ENCODE measurements around the gene YKT6.

Gene YKT6

DNA sequence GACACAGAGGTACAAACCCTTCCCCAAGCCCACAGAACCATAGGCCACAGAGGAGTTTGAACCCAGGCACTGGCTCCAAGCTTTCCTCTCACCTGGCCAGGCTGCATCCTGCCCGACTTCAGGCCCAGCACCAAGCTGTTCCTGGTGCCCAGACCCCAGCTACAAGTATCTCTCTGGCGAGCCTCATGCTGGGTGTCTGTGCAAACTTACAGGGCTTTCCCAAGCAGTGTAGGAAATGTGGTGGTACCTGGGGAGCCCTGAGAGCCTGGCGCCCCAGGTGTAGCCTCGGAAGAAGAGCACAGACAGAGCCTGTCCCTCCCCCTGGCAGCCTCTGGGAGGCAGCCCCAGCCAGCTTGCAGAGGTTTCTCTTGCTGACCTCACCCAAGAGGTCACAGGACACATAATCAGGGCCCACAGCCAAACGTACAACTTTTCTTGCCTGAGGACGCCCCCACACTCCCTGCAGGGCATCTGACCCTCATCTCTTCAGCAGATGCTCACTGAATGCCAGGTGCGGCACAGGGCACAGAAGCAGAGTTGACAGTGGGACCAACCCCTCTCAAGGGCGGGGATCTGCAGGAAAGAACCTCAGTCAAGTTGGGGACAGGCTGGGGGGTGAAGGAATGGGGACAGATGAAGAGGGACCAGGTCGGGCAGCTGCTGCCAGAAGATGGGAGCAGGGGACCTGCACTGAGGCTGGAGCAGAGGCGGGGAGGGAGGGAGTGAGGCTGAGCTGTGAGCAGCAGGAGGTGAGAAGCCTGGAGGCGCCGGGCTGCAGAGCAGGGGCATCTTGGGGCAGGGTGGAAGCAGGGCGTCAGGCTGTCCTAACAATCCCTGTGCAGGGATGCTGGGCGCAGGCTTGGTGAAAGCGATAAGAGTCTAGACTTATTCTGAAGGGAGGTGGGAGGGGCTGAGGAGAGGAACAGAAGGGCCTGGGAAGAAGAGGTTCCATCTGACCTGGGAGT, 43.4 kb upstream of the YKT6 start:
- Histone ChIP-seq H3K27me3 (no peaks in the 10 kb centered on the region), H4K20me1 (no peaks in the 10 kb centered on the region), H3K4me2 (no peak overlapping the region), H3K4me3 (no peak overlapping the region), H3K9me3 (replicated peaks in 1 of 11) (no peaks in the 10 kb centered on the region), H3K27ac (no peak overlapping the region), H3K9ac (no peak overlapping the region; a peak in 1 of 22 replicates), H3K4me1 (no peaks in the 10 kb centered on the region), H3K36me3 (no peaks in the 10 kb centered on the region)
- TF ChIP-seq Cebpa-rat (IDR thresholded peaks at IDR 0.05), result no peak

DNA sequence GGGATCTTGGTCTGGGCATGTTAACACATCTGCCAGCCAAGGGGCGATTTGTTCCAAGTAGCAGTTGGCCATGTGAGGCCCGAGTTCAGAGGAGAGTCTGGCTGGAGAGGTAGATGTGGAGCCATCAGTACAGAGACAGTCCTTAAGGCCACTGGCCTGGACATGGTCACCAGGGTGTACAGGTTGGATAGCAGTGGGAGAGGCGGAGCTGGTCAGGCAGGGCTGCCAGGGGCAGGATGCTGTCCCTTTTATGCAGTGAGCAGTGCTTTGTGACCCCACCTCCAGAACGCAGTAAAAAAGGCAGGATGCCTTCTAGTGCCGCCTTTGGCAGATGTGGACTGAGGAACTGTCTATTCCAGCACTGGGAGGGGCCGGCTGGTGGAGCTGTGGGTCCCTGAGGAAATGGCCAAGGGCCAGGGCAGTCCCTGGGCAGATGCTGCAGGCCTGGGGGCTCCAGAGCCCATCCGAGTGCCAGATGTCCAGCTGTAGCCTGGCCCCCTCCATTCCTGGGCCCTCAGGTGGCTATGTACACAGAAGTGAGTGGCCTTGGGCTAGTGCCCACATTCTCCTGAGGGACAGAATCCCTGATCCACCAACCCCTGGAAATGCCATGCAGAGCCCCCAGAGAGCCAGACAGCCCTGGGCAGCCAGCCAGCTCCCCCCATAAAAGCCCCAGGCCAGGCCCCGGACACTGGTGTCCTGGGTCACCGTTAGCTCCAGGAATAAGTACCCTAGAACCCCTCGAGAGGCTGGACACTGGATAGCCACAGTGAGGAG, 42.5 kb upstream of the YKT6 start:
- Histone ChIP-seq H3K36me3 (no peaks in the 10 kb centered on the region), H4K20me1 (no peaks in the 10 kb centered on the region), H3K4me3 (no peak overlapping the region), H3K4me1 (no peaks in the 10 kb centered on the region), H3K9me3 (replicated peaks in 1 of 11) (0 out of 22 replicates have a peak, but pooled peaks cover 0 to 4% (median 0%) of the 10 kb centered on the region in 11 experiments), H3K9ac (no peak overlapping the region), H3K27me3 (no peaks in the 10 kb centered on the region), H3K4me2 (no peak overlapping the region), H3K27ac (no peak overlapping the region)
- TF ChIP-seq Cebpa-rat (IDR thresholded peaks at IDR 0.05), result no peak

GRCh38 chr7:44158873-44159631, 41.7 kb upstream of the YKT6 start:
- Histone ChIP-seq H3K27ac (no peak overlapping the region), H3K4me1 (no peaks in the 10 kb centered on the region), H4K20me1 (no peaks in the 10 kb centered on the region), H3K4me3 (no peak overlapping the region), H3K4me2 (no peak overlapping the region), H3K27me3 (no peaks in the 10 kb centered on the region), H3K36me3 (no peaks in the 10 kb centered on the region), H3K9ac (no peak overlapping the region), H3K9me3 (replicated peaks in 1 of 11) (peaks cover 0 to 10% (median 5%) of the 10 kb centered on the region in 11 experiments; a peak in 8 of 22 replicates)
- no peak for TF ChIP-seq Cebpa-rat (IDR thresholded peaks at IDR 0.05)

DNA sequence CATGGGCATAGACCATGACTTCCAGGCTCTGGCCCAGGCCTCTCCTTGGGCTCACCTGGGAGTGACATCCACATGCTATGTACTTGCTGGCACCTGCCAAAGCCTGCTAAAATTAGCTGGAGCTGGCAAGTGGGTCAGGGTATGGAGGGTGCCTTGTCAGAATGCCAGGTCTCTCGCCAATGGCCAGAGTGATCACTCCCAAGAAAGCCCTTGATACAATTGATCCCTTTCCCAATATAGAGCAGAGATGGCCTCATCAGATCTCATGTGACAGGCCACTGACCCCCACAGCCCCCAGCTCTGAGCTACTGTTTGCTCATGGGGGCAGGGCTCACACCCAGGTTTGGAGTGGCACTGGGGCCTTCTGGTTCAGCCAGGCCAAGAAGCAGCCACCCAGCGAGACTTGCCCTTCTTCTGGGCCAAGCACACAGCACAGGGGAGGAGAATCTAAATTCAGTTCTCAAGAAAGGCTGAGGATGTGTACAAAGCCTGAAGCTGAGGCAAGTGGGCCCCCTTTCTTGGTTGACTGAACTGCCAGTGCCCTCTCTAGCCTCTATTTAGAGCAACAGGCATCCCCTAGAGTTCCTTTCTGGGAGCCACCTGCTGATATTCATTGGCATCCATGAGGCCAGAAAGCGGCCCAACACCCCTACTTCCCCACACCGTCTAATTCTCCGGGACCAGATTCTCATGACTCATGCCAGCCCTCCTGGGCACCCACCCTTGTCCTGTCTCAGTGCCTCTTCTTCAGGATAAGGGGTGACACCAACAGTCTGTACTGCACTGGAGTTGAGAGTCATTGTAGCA, 40.8 kb upstream of the YKT6 start:
- Histone ChIP-seq H3K27me3 (no peaks in the 10 kb centered on the region), H3K9ac (no peak overlapping the region), H3K4me2 (no peak overlapping the region), H3K9me3 (replicated peaks in 1 of 11) (peaks cover 0 to 16% (median 11%) of the 10 kb centered on the region in 11 experiments; a peak in 13 of 22 replicates), H3K4me1 (no peaks in the 10 kb centered on the region), H3K27ac (no peak overlapping the region), H4K20me1 (no peaks in the 10 kb centered on the region), H3K4me3 (no peak overlapping the region), H3K36me3 (no peaks in the 10 kb centered on the region)
- no peak for TF ChIP-seq Cebpa-rat (IDR thresholded peaks at IDR 0.05)

DNA sequence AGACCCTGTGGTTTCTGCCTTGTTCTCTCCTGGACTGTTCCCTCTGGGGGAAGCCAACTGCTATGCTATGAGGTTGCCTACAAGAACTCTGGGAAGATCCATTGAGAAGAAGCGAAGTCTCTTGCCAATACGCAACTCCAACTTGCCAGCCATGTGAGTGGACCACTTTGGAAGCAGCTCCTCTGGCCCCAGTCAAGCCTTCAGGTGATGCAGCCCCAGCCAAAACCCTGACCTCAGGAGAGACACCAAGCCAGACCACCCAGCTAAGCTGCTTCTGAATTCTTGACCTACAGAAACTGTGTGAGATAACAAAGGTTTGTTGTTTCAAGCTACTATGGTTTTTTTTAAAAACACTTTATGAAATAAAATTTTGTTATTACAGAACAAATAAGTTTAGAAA, 39.4 kb upstream of the YKT6 start:
- no peaks in the 10 kb centered on the region for H4K20me1 ChIP-seq
- no peak overlapping the region for H3K4me2 ChIP-seq
- no peak overlapping the region for H3K4me3 ChIP-seq
- H3K36me3 ChIP-seq, result no peaks in the 10 kb centered on the region
- no peaks in the 10 kb centered on the region for H3K27me3 ChIP-seq
- no peaks in the 10 kb centered on the region for H3K4me1 ChIP-seq
- H3K27ac ChIP-seq, result no peak overlapping the region
- H3K9ac ChIP-seq, result no peak overlapping the region
- no peak for TF ChIP-seq Cebpa-rat (IDR thresholded peaks at IDR 0.05)
- peaks cover 5 to 23% (median 12%) of the 10 kb centered on the region in 11 experiments; a peak in 16 of 22 replicates for H3K9me3 ChIP-seq (replicated peaks in 1 of 11)

DNA sequence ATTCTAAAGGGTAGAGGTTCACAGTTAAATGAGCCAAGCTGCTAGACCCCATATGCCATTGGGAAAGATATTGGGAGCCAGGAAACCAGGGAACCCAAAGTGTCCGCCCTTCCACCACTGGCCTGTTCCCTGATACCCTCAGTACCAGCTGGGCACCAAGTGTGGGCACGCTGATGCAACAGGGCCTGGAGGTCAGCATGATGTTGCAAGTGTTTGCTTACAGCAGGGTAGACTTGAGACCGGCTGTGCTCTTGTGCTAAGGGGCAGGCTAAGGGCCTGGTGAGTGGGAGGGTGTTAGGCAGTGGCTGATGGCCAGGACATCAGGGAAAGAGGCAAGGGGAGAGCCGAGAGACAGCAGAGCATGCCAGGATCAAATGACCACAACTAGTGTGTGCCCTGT, 38.6 kb upstream of the YKT6 start:
- H3K4me3 ChIP-seq, result no peak overlapping the region
- H3K4me2 ChIP-seq, result no peak overlapping the region
- peaks cover 5 to 23% (median 12%) of the 10 kb centered on the region in 11 experiments; a peak in 16 of 22 replicates for H3K9me3 ChIP-seq (replicated peaks in 1 of 11)
- H3K9ac ChIP-seq, result no peak overlapping the region
- no peak for TF ChIP-seq Cebpa-rat (IDR thresholded peaks at IDR 0.05)
- no peaks in the 10 kb centered on the region for H4K20me1 ChIP-seq
- H3K27ac ChIP-seq, result no peak overlapping the region
- no peaks in the 10 kb centered on the region for H3K36me3 ChIP-seq
- H3K4me1 ChIP-seq, result peaks cover 0 to 1% (median 0%) of the 10 kb centered on the region in 10 experiments; a peak in 2 of 20 replicates
- no peaks in the 10 kb centered on the region for H3K27me3 ChIP-seq

- TF ChIP-seq Cebpa-rat (IDR thresholded peaks at IDR 0.05), result no peak
- Histone ChIP-seq H3K9ac (no peak overlapping the region), H3K27me3 (no peaks in the 10 kb centered on the region), H3K36me3 (no peaks in the 10 kb centered on the region), H3K4me1 (peaks cover 0 to 9% (median 4%) of the 10 kb centered on the region in 10 experiments; a peak in 11 of 20 replicates), H3K27ac (no peak overlapping the region), H4K20me1 (no peaks in the 10 kb centered on the region), H3K4me3 (no peak overlapping the region), H3K4me2 (no peak overlapping the region), H3K9me3 (replicated peaks in 1 of 11) (peaks cover 5 to 23% (median 12%) of the 10 kb centered on the region in 11 experiments; a peak in 16 of 22 replicates)
Measured at GRCh38 chr7:44162785-44163395, 37.9 kb upstream of the YKT6 start.

GRCh38 chr7:44163591-44163990, 37.2 kb upstream of the YKT6 start:
- no peaks in the 10 kb centered on the region for H3K36me3 ChIP-seq
- H4K20me1 ChIP-seq, result no peaks in the 10 kb centered on the region

More at GRCh38 chr7:44163591-44163990, 37.2 kb upstream of the YKT6 start:
- Histone ChIP-seq H3K9ac (no peak overlapping the region), H3K9me3 (replicated peaks in 1 of 11) (peaks cover 5 to 23% (median 12%) of the 10 kb centered on the region in 11 experiments; a peak in 16 of 22 replicates), H3K4me2 (no peak overlapping the region), H3K27ac (no peak overlapping the region), H3K4me3 (no peak overlapping the region), H3K27me3 (no peaks in the 10 kb centered on the region), H3K4me1 (peaks cover 0 to 16% (median 11%) of the 10 kb centered on the region in 10 experiments; a peak in 11 of 20 replicates)
- no peak for TF ChIP-seq Cebpa-rat (IDR thresholded peaks at IDR 0.05)

All from BLaER1 treated with 17β-estradiol and CSF1 and Interleukin-3, amounts not matched to agents 10 nM and 100 nM (cell line).